HepG2 (cell line): Measurements from ENCODE around the gene TNFRSF11A. TPM values are rescaled to one million over a fixed set of nuclear protein-coding genes. Genes with fewer than 3 reads are reported as not detected.

Experiments
- KLF13 ChIP-seq: sonication (generic); formaldehyde crosslinking; IDR thresholded peaks from 2 replicates; pipeline ENCODE4 v1.4.0; 2020; ENCODE audit warnings: mild to moderate bottlenecking, missing genetic modification reagents
- PRDM15 ChIP-seq: sonication (generic); formaldehyde crosslinking; IDR thresholded peaks from 2 replicates; pipeline ENCODE4 v1.4.0; 2020; ENCODE audit warnings: missing genetic modification reagents
- ZBTB40 ChIP-seq, 2 experiments: fragments of 450-650 bp in 1 of 2; sonication (generic) in 1 of 2; formaldehyde crosslinking in 1 of 2; IDR thresholded peaks; 2 replicates each; pipeline versions ENCODE4 v1.6.1 to v1.8.0; 2016 to 2022; ENCODE audit warnings: antibody characterized with exemption in 1 of 2, mild to moderate bottlenecking in 1 of 2, missing genetic modification reagents in 1 of 2
- ZNF383 ChIP-seq: sonication (generic); formaldehyde crosslinking; IDR thresholded peaks from 2 replicates; pipeline ENCODE4 v1.4.0; 2020; ENCODE audit warnings: missing genetic modification reagents, mild to moderate bottlenecking, borderline replicate concordance
- ZNF484 ChIP-seq: sonication (generic); formaldehyde crosslinking; IDR thresholded peaks from 2 replicates; pipeline ENCODE4 v1.5.1; 2020; ENCODE audit warnings: mild to moderate bottlenecking, low read depth, missing genetic modification reagents, borderline replicate concordance
- ZNF775 ChIP-seq: sonication (generic); formaldehyde crosslinking; IDR thresholded peaks from 2 replicates; pipeline ENCODE4 v1.4.0; 2020; ENCODE audit warnings: missing genetic modification reagents, mild to moderate bottlenecking, moderate library complexity, borderline replicate concordance
- ZSCAN9 ChIP-seq: IDR thresholded peaks from 2 replicates; pipeline ENCODE4 v1.6.1; 2016; ENCODE audit warnings: borderline replicate concordance
- polyA plus RNA-seq, 8 experiments: library from polyadenylated mRNA; depleted of rRNA in 3 of 8; stranded (reverse) in 7 of 8; unstranded in 1 of 8; fragments of >200 nt; fragmentation: Illumina TruSeq in 4 of 8; extraction: Trizol in 4 of 8; gene quantifications; 2 replicates each; pipeline versions ENCODE4 v1.2.1 to v1.2.3, GENCODE V29; 2011 to 2016; ENCODE audit warnings: low read depth in 4 of 8, missing spikeins in 1 of 8, mixed read lengths in 1 of 8; ENCODE audit not compliant: insufficient read depth in 1 of 8
- total RNA-seq, 5 experiments: library from RNA; depleted of rRNA; stranded (reverse); fragments of >200 nt; fragmentation: Illumina TruSeq; extraction: Trizol; gene quantifications; 2 replicates each; pipeline ENCODE4 v1.2.3, GENCODE V29; 2016; ENCODE audit warnings: low read depth in 1 of 5
- TF ChIP-seq, protein P1 (sequence below): sonication (generic); formaldehyde crosslinking; IDR thresholded peaks from 2 replicates; pipeline ENCODE4 v1.4.0; 2020; ENCODE audit warnings: missing genetic modification reagents, borderline replicate concordance
- TF ChIP-seq, protein P2 (sequence below): sonication (generic); formaldehyde crosslinking; conservative IDR thresholded peaks from 2 replicates; pipeline ENCODE4 v1.8.0; 2022; ENCODE audit warnings: low read depth, missing genetic modification reagents

Gene TNFRSF11A
- total and polyA plus RNA-seq, 2 of the 13 experiments (the other 11 are each of a cell fraction or from before 2014, with no cell fraction given), result 4.6 to 6.4 TPM

- TF ChIP-seq ZNF383, result no peak
- TF ChIP-seq, protein P1, sequence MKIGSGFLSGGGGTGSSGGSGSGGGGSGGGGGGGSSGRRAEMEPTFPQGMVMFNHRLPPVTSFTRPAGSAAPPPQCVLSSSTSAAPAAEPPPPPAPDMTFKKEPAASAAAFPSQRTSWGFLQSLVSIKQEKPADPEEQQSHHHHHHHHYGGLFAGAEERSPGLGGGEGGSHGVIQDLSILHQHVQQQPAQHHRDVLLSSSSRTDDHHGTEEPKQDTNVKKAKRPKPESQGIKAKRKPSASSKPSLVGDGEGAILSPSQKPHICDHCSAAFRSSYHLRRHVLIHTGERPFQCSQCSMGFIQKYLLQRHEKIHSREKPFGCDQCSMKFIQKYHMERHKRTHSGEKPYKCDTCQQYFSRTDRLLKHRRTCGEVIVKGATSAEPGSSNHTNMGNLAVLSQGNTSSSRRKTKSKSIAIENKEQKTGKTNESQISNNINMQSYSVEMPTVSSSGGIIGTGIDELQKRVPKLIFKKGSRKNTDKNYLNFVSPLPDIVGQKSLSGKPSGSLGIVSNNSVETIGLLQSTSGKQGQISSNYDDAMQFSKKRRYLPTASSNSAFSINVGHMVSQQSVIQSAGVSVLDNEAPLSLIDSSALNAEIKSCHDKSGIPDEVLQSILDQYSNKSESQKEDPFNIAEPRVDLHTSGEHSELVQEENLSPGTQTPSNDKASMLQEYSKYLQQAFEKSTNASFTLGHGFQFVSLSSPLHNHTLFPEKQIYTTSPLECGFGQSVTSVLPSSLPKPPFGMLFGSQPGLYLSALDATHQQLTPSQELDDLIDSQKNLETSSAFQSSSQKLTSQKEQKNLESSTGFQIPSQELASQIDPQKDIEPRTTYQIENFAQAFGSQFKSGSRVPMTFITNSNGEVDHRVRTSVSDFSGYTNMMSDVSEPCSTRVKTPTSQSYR (CRISPR knock-in tag), result no peak
- TF ChIP-seq ZBTB40 (IDR thresholded peaks at IDR 0.05), result no peak
- no peak for TF ChIP-seq ZBTB40 (CRISPR knock-in tag; IDR thresholded peaks at IDR 0.05)
- TF ChIP-seq ZSCAN9, result no peak
- no peak for TF ChIP-seq KLF13 (CRISPR knock-in tag)
- TF ChIP-seq PRDM15 (CRISPR knock-in tag), result no peak
- TF ChIP-seq, protein P2, sequence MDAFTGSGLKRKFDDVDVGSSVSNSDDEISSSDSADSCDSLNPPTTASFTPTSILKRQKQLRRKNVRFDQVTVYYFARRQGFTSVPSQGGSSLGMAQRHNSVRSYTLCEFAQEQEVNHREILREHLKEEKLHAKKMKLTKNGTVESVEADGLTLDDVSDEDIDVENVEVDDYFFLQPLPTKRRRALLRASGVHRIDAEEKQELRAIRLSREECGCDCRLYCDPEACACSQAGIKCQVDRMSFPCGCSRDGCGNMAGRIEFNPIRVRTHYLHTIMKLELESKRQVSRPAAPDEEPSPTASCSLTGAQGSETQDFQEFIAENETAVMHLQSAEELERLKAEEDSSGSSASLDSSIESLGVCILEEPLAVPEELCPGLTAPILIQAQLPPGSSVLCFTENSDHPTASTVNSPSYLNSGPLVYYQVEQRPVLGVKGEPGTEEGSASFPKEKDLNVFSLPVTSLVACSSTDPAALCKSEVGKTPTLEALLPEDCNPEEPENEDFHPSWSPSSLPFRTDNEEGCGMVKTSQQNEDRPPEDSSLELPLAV (CRISPR knock-in tag), result no peak
- no peak for TF ChIP-seq ZNF775
- no peak for TF ChIP-seq ZNF484
Measured at GRCh38 chr18:62388855-62389760, 64.0 kb downstream of the TNFRSF11A start (continued).
